ENCODE data around the gene TSPAN18. TPM values are rescaled to one million over a fixed set of nuclear protein-coding genes. Genes with fewer than 3 reads are reported as not detected.

TSPAN18 gene
- total RNA-seq, 1 donor, result under 0.01 TPM

DNA sequence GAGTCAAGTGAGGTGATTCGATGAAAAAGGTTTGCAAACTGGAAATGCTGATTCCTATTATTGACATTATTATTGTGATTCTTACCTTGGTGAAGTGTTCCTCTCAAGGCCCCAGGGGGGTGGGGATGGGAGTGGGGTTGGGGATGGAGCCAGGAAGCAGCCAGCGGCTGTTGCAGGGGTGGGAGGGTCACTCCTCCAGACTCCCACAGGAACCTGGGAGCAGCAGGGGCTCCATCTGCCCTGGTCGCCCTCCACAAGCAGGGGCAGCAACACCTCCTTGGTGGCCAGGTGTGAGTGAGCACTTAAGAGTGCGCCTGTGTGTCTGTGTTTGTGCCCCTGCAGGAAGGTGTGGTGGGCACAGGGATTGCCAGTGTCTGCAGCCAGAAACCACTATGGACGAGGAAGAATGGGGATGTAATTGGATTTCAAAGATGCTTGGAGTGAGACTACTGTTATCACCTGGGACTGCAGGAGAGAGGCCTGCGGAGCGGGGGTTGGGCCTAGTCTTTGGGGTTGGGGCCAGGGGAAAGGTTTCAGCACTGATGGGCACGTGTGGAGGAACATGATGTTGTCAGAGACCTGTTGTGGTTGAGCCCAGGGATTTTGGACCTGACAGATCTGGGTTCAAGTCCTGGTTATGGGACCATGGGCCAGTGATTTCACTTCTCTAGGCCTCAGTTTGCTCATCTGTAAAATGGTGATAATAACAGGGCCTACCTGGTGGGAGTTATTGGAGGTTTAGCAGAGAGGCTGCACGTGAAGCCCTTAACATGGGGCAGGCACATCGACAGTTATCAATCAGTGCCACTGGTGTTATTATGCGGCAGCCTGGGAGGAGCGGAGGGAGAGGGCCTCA, 227.5 kb downstream of the TSPAN18 start:
- DNase-seq (ENCODE audit: low read depth), result no peak
- H3K4me3 ChIP-seq (ENCODE audit: low read depth, low read length), result no peak overlapping the region
- TF ChIP-seq, protein P1, sequence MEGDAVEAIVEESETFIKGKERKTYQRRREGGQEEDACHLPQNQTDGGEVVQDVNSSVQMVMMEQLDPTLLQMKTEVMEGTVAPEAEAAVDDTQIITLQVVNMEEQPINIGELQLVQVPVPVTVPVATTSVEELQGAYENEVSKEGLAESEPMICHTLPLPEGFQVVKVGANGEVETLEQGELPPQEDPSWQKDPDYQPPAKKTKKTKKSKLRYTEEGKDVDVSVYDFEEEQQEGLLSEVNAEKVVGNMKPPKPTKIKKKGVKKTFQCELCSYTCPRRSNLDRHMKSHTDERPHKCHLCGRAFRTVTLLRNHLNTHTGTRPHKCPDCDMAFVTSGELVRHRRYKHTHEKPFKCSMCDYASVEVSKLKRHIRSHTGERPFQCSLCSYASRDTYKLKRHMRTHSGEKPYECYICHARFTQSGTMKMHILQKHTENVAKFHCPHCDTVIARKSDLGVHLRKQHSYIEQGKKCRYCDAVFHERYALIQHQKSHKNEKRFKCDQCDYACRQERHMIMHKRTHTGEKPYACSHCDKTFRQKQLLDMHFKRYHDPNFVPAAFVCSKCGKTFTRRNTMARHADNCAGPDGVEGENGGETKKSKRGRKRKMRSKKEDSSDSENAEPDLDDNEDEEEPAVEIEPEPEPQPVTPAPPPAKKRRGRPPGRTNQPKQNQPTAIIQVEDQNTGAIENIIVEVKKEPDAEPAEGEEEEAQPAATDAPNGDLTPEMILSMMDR (IDR thresholded peaks at IDR 0.05; ENCODE audit: insufficient read depth, low read depth, low read length), result no peak

DNA sequence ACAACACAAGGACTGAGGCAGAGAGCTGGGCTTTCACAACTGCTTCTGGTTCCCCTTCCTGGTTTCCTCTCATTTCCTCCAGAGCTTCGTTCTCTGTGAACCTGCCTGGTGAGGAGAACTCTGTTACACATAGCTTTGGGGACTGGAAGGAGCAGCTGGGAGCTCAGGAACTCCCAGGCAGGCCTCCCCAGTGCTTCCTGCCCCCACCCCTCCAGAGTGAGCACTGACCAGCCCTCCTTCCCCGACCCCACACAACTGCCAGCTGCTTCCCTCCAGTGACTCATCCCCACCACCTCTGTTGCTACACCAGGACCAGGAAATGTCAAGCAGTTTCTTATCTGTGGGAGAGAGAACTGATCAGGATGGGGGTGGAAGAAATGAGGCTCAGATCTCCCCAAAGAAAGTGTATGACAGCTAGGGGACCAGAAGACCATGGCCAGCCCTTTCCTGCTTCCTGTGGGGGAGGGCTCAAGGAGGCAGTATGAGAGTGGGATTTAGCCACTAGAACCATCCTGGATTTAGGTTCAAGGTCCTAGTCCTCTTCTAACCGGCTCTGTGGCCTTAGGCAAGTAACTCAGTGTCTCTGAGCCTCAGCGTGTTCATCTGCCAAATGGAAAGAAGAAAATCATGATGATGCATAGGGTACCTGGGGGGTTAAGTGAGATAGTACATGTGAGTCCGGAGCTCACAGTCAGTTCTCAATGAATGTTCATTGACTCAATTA, 228.4 kb downstream of the TSPAN18 start:
- DNase-seq (ENCODE audit: low read depth), result peak; percentile 92
- TF ChIP-seq, protein P1 (IDR thresholded peaks at IDR 0.05; ENCODE audit: insufficient read depth, low read depth, low read length), result no peak
- no peak overlapping the region for H3K4me3 ChIP-seq (ENCODE audit: low read depth, low read length)

DNA sequence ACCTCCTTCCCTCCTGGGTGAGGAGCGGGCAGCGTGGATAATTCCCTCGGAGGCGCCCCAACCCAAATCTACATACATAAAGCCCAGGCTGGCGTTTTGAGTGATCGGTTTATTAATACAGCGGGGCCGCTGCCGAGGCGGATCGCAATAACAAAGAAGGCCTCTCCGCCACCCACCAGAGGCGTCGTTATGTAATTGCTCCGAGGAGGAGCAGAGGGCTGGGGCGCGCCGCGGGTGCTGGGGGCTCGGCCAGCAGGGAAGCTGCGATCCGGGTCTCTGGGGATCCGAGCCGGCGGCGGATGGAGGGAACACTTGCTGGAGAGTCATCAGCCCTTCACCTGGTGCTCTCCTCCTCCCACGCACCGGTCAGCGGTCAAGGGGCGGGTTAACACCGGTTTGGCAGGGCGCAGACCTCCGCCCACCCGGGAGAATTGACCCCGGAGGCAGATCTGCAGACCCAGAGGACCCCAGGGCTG, 230.3 kb downstream of the TSPAN18 start:
- no peak overlapping the region for H3K4me3 ChIP-seq (ENCODE audit: low read depth, low read length)
- TF ChIP-seq, protein P1 (IDR thresholded peaks at IDR 0.05; ENCODE audit: insufficient read depth, low read depth, low read length), result no peak
- peak; percentile 13 for DNase-seq (ENCODE audit: low read depth)

DNA sequence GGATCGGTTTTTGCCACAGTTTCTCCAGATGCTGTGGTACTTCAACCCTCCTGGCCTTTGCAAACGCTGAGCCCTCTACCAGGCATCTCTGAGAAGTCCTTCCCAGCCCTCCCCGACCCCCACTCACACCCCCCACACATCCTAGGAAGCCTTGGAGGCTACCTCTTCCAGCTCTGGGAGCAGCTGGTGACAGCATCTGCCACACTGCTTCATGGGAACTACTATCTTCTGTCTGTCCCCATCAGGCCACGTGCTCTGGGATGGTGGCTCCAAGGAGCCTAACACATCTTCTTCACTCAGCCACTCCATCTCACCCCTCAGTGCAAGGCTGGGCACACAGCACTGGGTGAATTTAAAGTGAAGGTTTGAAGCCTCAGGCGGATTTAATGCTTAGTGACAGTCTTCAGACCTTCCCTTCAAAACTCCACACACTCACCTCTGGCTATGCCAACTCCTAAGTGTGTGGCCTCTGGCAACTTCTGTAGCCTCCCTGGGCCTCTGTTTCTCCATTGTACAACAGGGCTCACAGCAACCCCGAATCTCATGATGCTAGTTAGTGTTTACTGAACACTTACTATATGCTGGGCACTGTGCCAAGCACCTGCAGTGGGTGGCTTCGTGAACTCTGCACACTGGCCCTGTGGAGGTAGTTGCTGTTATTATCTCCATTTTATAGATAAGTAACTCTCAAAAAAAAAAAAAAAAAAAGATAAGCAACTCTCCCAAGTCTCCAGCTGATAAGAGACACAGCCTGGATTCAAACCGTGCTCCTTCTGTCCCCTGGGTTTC, 231.2 kb downstream of the TSPAN18 start:
- H3K4me3 ChIP-seq (ENCODE audit: low read depth, low read length), result no peak overlapping the region
- TF ChIP-seq, protein P1 (IDR thresholded peaks at IDR 0.05; ENCODE audit: insufficient read depth, low read depth, low read length), result no peak
- no peak for DNase-seq (ENCODE audit: low read depth)

DNA sequence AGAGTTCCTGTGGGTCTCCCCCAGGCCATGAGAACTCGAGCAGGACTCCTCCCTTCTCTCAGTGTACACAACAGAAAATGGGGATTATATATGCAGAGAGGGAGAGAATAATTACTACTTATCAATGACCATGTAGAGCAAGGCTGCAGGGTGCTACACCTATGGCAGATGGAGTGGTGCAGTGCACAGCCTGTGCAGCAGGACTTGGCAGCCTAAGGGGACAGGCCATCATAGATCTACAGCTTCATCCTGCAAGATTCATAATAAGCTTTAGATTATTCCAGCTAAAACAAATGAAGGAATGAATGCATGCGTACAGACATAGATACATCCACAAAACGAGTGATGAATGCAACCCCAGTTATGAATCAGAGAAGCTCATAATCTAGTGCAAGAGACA, 232.3 kb downstream of the TSPAN18 start:
- TF ChIP-seq, protein P1 (IDR thresholded peaks at IDR 0.05; ENCODE audit: insufficient read depth, low read depth, low read length), result no peak
- no peak for DNase-seq (ENCODE audit: low read depth)
- no peak overlapping the region for H3K4me3 ChIP-seq (ENCODE audit: low read depth, low read length)

DNA sequence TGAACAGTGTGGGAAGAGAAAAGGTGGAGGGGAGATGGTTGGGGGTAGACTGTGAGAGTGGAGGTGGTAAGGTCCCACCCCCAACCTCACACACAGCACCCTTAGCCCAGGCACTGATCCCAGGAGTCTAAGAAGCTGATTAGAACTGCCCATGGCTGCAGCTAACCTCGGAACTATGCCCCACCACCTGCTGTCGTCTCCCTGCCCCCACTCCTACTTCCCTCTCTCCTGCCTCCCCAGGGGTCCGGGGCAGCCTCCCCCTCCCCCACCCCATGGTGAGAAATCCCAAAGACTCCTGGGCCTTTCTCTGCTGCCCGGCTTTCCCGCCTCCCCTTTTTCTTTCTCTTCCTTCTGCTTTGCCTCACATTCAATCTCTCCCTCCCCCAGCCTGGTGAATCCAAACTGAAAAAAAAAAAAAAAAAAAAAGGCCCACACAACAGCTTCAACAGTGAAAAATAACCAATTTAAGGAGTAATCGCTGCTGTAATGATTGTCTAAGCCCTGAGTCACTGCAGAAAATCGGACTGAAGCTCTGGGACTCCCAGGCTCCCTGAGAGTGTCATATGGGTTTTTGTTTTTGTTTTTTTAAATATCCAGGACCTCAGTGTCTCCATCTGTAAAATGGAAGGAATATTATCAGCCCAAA, 233.6 kb downstream of the TSPAN18 start:
- TF ChIP-seq, protein P1 (IDR thresholded peaks at IDR 0.05; ENCODE audit: insufficient read depth, low read depth, low read length), result no peak
- DNase-seq (ENCODE audit: low read depth), result no peak
- no peak overlapping the region for H3K4me3 ChIP-seq (ENCODE audit: low read depth, low read length)

All from fibroblast of villous mesenchyme (primary cell).